ENCODE data around the gene EI24.

Gene EI24

DNA sequence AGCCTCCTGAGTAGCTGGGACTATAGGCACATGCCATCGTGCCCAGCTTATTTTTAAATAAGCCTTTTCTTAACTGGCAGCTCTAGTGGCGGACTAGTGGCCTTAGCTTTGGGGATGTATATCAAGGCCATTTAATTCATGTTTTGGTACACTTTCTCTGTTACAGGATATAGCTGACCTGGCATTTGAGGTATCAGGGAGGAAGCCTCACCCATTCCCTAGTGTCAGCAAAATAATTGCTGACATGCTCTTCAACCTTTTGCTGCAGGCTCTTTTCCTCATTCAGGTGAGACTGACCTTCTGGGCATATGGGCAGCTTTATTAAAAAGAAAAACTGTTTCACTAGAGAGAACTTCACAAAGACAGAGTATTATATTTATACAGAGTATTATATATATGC lies 9.5 kb downstream of the EI24 start:
- DNase-seq (ENCODE audit: low read depth in 1 of 2, low spot score in 1 of 2) = no peak
- TF ChIP-seq POLR2AphosphoS5 (IDR thresholded peaks at IDR 0.05; ENCODE audit: low read depth) (no peak), SPI1 (IDR thresholded peaks at IDR 0.05; ENCODE audit: borderline replicate concordance, low read depth) (no peak), CTCF (IDR thresholded peaks at IDR 0.05; ENCODE audit: insufficient read depth, low read length) (no peak), GABPA (IDR thresholded peaks at IDR 0.05; ENCODE audit: low read depth) (no peak)
- TF ChIP-seq, protein P1, sequence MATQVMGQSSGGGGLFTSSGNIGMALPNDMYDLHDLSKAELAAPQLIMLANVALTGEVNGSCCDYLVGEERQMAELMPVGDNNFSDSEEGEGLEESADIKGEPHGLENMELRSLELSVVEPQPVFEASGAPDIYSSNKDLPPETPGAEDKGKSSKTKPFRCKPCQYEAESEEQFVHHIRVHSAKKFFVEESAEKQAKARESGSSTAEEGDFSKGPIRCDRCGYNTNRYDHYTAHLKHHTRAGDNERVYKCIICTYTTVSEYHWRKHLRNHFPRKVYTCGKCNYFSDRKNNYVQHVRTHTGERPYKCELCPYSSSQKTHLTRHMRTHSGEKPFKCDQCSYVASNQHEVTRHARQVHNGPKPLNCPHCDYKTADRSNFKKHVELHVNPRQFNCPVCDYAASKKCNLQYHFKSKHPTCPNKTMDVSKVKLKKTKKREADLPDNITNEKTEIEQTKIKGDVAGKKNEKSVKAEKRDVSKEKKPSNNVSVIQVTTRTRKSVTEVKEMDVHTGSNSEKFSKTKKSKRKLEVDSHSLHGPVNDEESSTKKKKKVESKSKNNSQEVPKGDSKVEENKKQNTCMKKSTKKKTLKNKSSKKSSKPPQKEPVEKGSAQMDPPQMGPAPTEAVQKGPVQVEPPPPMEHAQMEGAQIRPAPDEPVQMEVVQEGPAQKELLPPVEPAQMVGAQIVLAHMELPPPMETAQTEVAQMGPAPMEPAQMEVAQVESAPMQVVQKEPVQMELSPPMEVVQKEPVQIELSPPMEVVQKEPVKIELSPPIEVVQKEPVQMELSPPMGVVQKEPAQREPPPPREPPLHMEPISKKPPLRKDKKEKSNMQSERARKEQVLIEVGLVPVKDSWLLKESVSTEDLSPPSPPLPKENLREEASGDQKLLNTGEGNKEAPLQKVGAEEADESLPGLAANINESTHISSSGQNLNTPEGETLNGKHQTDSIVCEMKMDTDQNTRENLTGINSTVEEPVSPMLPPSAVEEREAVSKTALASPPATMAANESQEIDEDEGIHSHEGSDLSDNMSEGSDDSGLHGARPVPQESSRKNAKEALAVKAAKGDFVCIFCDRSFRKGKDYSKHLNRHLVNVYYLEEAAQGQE (IDR thresholded peaks at IDR 0.05; ENCODE audit: insufficient replicate concordance, low read depth) = no peak
- no peaks in the 10 kb centered on the region for H3K27me3 ChIP-seq (ENCODE audit: insufficient read depth, poor library complexity, severe bottlenecking)
- H3K4me3 ChIP-seq (replicated peaks; ENCODE audit: insufficient read depth, low read length) = no peak overlapping the region
- H3K27ac ChIP-seq (replicated peaks) = no peak overlapping the region

DNA sequence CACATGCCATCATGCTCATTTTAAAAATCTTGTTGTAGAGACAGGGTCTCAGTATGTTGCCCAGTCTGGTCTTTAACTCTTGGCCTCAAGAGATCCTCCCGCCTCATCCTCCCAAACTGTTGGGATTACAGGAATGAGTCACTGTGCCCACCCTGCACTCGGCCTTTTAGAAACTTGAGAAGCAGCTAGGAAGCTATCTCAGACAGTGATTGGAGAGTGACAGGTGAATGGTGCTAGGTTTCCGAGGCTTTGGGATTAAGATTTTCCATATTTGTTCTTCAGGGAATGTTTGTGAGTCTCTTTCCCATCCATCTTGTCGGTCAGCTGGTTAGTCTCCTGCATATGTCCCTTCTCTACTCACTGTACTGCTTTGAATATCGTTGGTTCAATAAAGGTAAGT lies 10.5 kb downstream of the EI24 start:
- Histone ChIP-seq H3K4me3 (replicated peaks; ENCODE audit: insufficient read depth, low read length) (no peak overlapping the region), H3K27ac (replicated peaks) (no peak overlapping the region), H3K27me3 (ENCODE audit: insufficient read depth, poor library complexity, severe bottlenecking) (no peaks in the 10 kb centered on the region)
- DNase-seq (ENCODE audit: low read depth in 1 of 2, low spot score in 1 of 2) = no peak
- TF ChIP-seq GABPA (IDR thresholded peaks at IDR 0.05; ENCODE audit: low read depth) = no peak
- TF ChIP-seq, protein P1 (IDR thresholded peaks at IDR 0.05; ENCODE audit: insufficient replicate concordance, low read depth) = no peak
- TF ChIP-seq CTCF (IDR thresholded peaks at IDR 0.05; ENCODE audit: insufficient read depth, low read length) = no peak
- TF ChIP-seq SPI1 (IDR thresholded peaks at IDR 0.05; ENCODE audit: borderline replicate concordance, low read depth) = no peak
- TF ChIP-seq POLR2AphosphoS5 (IDR thresholded peaks at IDR 0.05; ENCODE audit: low read depth) = no peak

- no peak for DNase-seq (ENCODE audit: low read depth in 1 of 2, low spot score in 1 of 2)
- H3K27ac ChIP-seq (replicated peaks) = no peak overlapping the region
- H3K4me3 ChIP-seq (replicated peaks; ENCODE audit: insufficient read depth, low read length) = no peak overlapping the region
- H3K27me3 ChIP-seq (ENCODE audit: insufficient read depth, poor library complexity, severe bottlenecking) = no peaks in the 10 kb centered on the region
- TF ChIP-seq CTCF (IDR thresholded peaks at IDR 0.05; ENCODE audit: insufficient read depth, low read length) (no peak), SPI1 (IDR thresholded peaks at IDR 0.05; ENCODE audit: borderline replicate concordance, low read depth) (no peak)
These were observed 14.2 kb downstream of the EI24 start for GRCh38 chr11:125583496-125583895.

- TF ChIP-seq, protein P1 (IDR thresholded peaks at IDR 0.05; ENCODE audit: insufficient replicate concordance, low read depth) = no peak
- TF ChIP-seq POLR2AphosphoS5 (IDR thresholded peaks at IDR 0.05; ENCODE audit: low read depth) (no peak), SPI1 (IDR thresholded peaks at IDR 0.05; ENCODE audit: borderline replicate concordance, low read depth) (no peak), GABPA (IDR thresholded peaks at IDR 0.05; ENCODE audit: low read depth) (no peak), CTCF (IDR thresholded peaks at IDR 0.05; ENCODE audit: insufficient read depth, low read length) (no peak)
- no peak for DNase-seq (ENCODE audit: low read depth in 1 of 2, low spot score in 1 of 2)
- no peak overlapping the region for H3K4me3 ChIP-seq (replicated peaks; ENCODE audit: insufficient read depth, low read length)
- H3K27ac ChIP-seq (replicated peaks) = no peak overlapping the region
- H3K27me3 ChIP-seq (ENCODE audit: insufficient read depth, poor library complexity, severe bottlenecking) = no peaks in the 10 kb centered on the region
These were observed 16.2 kb downstream of the EI24 start for GRCh38 chr11:125585487-125585886.

Measured in HL-60 (cell line).